Measurements from ENCODE around the gene MRPL4. TPM values are rescaled to one million over a fixed set of nuclear protein-coding genes. Genes with fewer than 3 reads are reported as not detected.
"Not testable (repeated sequence)": the region's sequence is repeated elsewhere in the genome, so short reads cannot be mapped to it uniquely, and the experiment has no call there.

The MRPL4 gene
- polyA plus RNA-seq, 1 donor (not counting 4 experiments of a cell fraction or from before 2014, with no cell fraction given) = 29.4 TPM

GRCh38 chr19:10278935-10279334, 26.9 kb downstream of the MRPL4 start:
- FAIRE-seq = no peak
- dilution Hi-C loops (cut with MboI; ENCODE audit: extremely low pct_ligation_motif_present, low sequenced_read_pairs) = no loop called here

GRCh38 chr19:10279737-10280442, 27.9 kb downstream of the MRPL4 start:
- no peaks in the 10 kb centered on the region for H3K27me3 ChIP-seq (ENCODE audit: control insufficient read depth, extremely low read depth, insufficient read depth, low read length)
- H3K9ac ChIP-seq (ENCODE audit: control insufficient read depth, extremely low read depth, insufficient read depth, low read length) = no peak overlapping the region
- no peak for FAIRE-seq
- dilution Hi-C loops (cut with MboI; ENCODE audit: extremely low pct_ligation_motif_present, low sequenced_read_pairs) = no loop called here
- H3K4me2 ChIP-seq (ENCODE audit: control insufficient read depth, extremely low read depth, insufficient read depth, low read depth, low read length) = no peak overlapping the region
- peaks cover 11% of the 10 kb centered on the region for H3K4me1 ChIP-seq (ENCODE audit: control insufficient read depth, extremely low read depth, insufficient read depth, low read length)
- no peak overlapping the region for H3K27ac ChIP-seq (ENCODE audit: control insufficient read depth, insufficient read depth, low read length)
- no peak overlapping the region for H2AFZ ChIP-seq (ENCODE audit: control insufficient read depth, low read length)
- H3K9me3 ChIP-seq (ENCODE audit: control insufficient read depth, low read depth, low read length) = no peaks in the 10 kb centered on the region
- H3K9me1 ChIP-seq (ENCODE audit: control insufficient read depth, extremely low read depth, insufficient read depth, low read length) = no peaks in the 10 kb centered on the region
- no peak overlapping the region for H3K4me3 ChIP-seq (ENCODE audit: control insufficient read depth in 2 of 3, extremely low read depth in 1 of 3, insufficient read depth in 2 of 3, low read depth in 1 of 3, low read length in 3 of 3)
- H4K20me1 ChIP-seq (ENCODE audit: control insufficient read depth, extremely low read depth, insufficient read depth, low read length) = no peaks in the 10 kb centered on the region
- H3K36me3 ChIP-seq (ENCODE audit: control insufficient read depth in 2 of 2, extremely low read depth in 1 of 2, insufficient read depth in 2 of 2, low read length in 2 of 2) = no peaks in the 10 kb centered on the region
- H3K79me2 ChIP-seq (ENCODE audit: control insufficient read depth, insufficient read depth, low read length) = no peaks in the 10 kb centered on the region
- TF ChIP-seq CTCF (optimal IDR thresholded peaks at IDR 0.05 in 1 of 3, IDR thresholded peaks at IDR 0.05 in 1 of 3, conservative IDR thresholded peaks at IDR 0.05 in 1 of 3; ENCODE audit: extremely low read depth in 1 of 3, insufficient read depth in 2 of 3, low read length in 3 of 3) = no peak
- no peak for TF ChIP-seq EZH2 (IDR thresholded peaks at IDR 0.05; ENCODE audit: low read length)
- no peak for DNase-seq (ENCODE audit: low read depth, low spot score)

More at GRCh38 chr19:10278935-10279334, 26.9 kb downstream of the MRPL4 start:
- no peak overlapping the region for H3K4me3 ChIP-seq (ENCODE audit: control insufficient read depth in 2 of 3, extremely low read depth in 1 of 3, insufficient read depth in 2 of 3, low read depth in 1 of 3, low read length in 3 of 3)
- no peaks in the 10 kb centered on the region for H3K79me2 ChIP-seq (ENCODE audit: control insufficient read depth, insufficient read depth, low read length)
- H3K9ac ChIP-seq (ENCODE audit: control insufficient read depth, extremely low read depth, insufficient read depth, low read length) = no peak overlapping the region
- H3K27me3 ChIP-seq (ENCODE audit: control insufficient read depth, extremely low read depth, insufficient read depth, low read length) = no peaks in the 10 kb centered on the region
- no peak overlapping the region for H3K27ac ChIP-seq (ENCODE audit: control insufficient read depth, insufficient read depth, low read length)
- H3K9me3 ChIP-seq (ENCODE audit: control insufficient read depth, low read depth, low read length) = no peaks in the 10 kb centered on the region
- H3K4me1 ChIP-seq (ENCODE audit: control insufficient read depth, extremely low read depth, insufficient read depth, low read length) = peaks cover 10% of the 10 kb centered on the region
- no peak overlapping the region for H2AFZ ChIP-seq (ENCODE audit: control insufficient read depth, low read length)
- H3K4me2 ChIP-seq (ENCODE audit: control insufficient read depth, extremely low read depth, insufficient read depth, low read depth, low read length) = no peak overlapping the region
- H3K36me3 ChIP-seq (ENCODE audit: control insufficient read depth in 2 of 2, extremely low read depth in 1 of 2, insufficient read depth in 2 of 2, low read length in 2 of 2) = no peaks in the 10 kb centered on the region
- TF ChIP-seq EZH2 (IDR thresholded peaks at IDR 0.05; ENCODE audit: low read length) = no peak
- TF ChIP-seq CTCF (optimal IDR thresholded peaks at IDR 0.05 in 1 of 3, IDR thresholded peaks at IDR 0.05 in 1 of 3, conservative IDR thresholded peaks at IDR 0.05 in 1 of 3; ENCODE audit: extremely low read depth in 1 of 3, insufficient read depth in 2 of 3, low read length in 3 of 3) = no peak
- H4K20me1 ChIP-seq (ENCODE audit: control insufficient read depth, extremely low read depth, insufficient read depth, low read length) = no peaks in the 10 kb centered on the region
- no peak for DNase-seq (ENCODE audit: low read depth, low spot score)
- no peaks in the 10 kb centered on the region for H3K9me1 ChIP-seq (ENCODE audit: control insufficient read depth, extremely low read depth, insufficient read depth, low read length)

- H3K27me3 ChIP-seq (ENCODE audit: control insufficient read depth, extremely low read depth, insufficient read depth, low read length); H3K4me3 ChIP-seq (ENCODE audit: control insufficient read depth in 2 of 3, extremely low read depth in 1 of 3, insufficient read depth in 2 of 3, low read depth in 1 of 3, low read length in 3 of 3); H3K9me1 ChIP-seq (ENCODE audit: control insufficient read depth, extremely low read depth, insufficient read depth, low read length); H3K27ac ChIP-seq (ENCODE audit: control insufficient read depth, insufficient read depth, low read length); H3K4me2 ChIP-seq (ENCODE audit: control insufficient read depth, extremely low read depth, insufficient read depth, low read depth, low read length); H3K9ac ChIP-seq (ENCODE audit: control insufficient read depth, extremely low read depth, insufficient read depth, low read length); H4K20me1 ChIP-seq (ENCODE audit: control insufficient read depth, extremely low read depth, insufficient read depth, low read length); H3K79me2 ChIP-seq (ENCODE audit: control insufficient read depth, insufficient read depth, low read length); H3K9me3 ChIP-seq (ENCODE audit: control insufficient read depth, low read depth, low read length); DNase-seq (ENCODE audit: low read depth, low spot score); dilution Hi-C loops (cut with MboI; ENCODE audit: extremely low pct_ligation_motif_present, low sequenced_read_pairs); H2AFZ ChIP-seq (ENCODE audit: control insufficient read depth, low read length); H3K36me3 ChIP-seq (ENCODE audit: control insufficient read depth in 2 of 2, extremely low read depth in 1 of 2, insufficient read depth in 2 of 2, low read length in 2 of 2); FAIRE-seq: not testable (repeated sequence)
- peaks cover 27% of the 10 kb centered on the region for H3K4me1 ChIP-seq (ENCODE audit: control insufficient read depth, extremely low read depth, insufficient read depth, low read length)
Measured at GRCh38 chr19:10282043-10282442, 30.0 kb downstream of the MRPL4 start.
